ENCODE data around the gene THAP4. TPM values are rescaled to one million over a fixed set of nuclear protein-coding genes. Genes with fewer than 3 reads are reported as not detected.

THAP4 gene
- total RNA-seq, 3 donors from 2014 or later, result 58.6 to 61.8 (median 59.0) TPM

- Mint-ChIP-seq H3K4me3 (peak overlapping the region; percentile 94), H3K4me1 (ENCODE audit: low read depth) (peaks cover 52% of the 10 kb centered on the region), H3K9me3 (no peaks in the 10 kb centered on the region), H3K36me3 (ENCODE audit: insufficient read depth) (peaks cover 18% of the 10 kb centered on the region), H3K27me3 (ENCODE audit: low read depth) (no peaks in the 10 kb centered on the region)
- ATAC-seq (peak; percentile 47), DNase-seq (peak; percentile 35)
These were observed 1.1 kb upstream of the THAP4 start for GRCh38 chr2:241637795-241638660.

GRCh38 chr2:241636182-241637017, 558 bp downstream of the THAP4 start:
- peak; percentile 28 to 39 for ATAC-seq
- Mint-ChIP-seq H3K9me3 (no peaks in the 10 kb centered on the region), H3K27me3 (ENCODE audit: low read depth) (no peaks in the 10 kb centered on the region), H3K36me3 (ENCODE audit: insufficient read depth) (peaks cover 24% of the 10 kb centered on the region), H3K4me3 (peak overlapping the region; percentile 84), H3K4me1 (ENCODE audit: low read depth) (peaks cover 44% of the 10 kb centered on the region)
- no peak for DNase-seq

GRCh38 chr2:241635756-241636155, 1.2 kb downstream of the THAP4 start:
- no peak for ATAC-seq
- no peaks in the 10 kb centered on the region for H3K27me3 Mint-ChIP-seq (ENCODE audit: low read depth)
- peaks cover 21% of the 10 kb centered on the region for H3K36me3 Mint-ChIP-seq (ENCODE audit: insufficient read depth)
- no peak for DNase-seq
- H3K4me1 Mint-ChIP-seq (ENCODE audit: low read depth), result peaks cover 39% of the 10 kb centered on the region
- no peaks in the 10 kb centered on the region for H3K9me3 Mint-ChIP-seq
- H3K4me3 Mint-ChIP-seq, result peak overlapping the region; percentile 84

GRCh38 chr2:241633561-241633960, 3.4 kb downstream of the THAP4 start:
- ATAC-seq (no peak), DNase-seq (no peak)
- H3K27me3 Mint-ChIP-seq (ENCODE audit: low read depth), result no peaks in the 10 kb centered on the region
- H3K9me3 Mint-ChIP-seq, result no peaks in the 10 kb centered on the region
- H3K4me1 Mint-ChIP-seq (ENCODE audit: low read depth), result peaks cover 25% of the 10 kb centered on the region
- H3K36me3 Mint-ChIP-seq (ENCODE audit: insufficient read depth), result peaks cover 13% of the 10 kb centered on the region
- no peak overlapping the region for H3K4me3 Mint-ChIP-seq

GRCh38 chr2:241632478-241633325, 4.3 kb downstream of the THAP4 start:
- no peak for ATAC-seq
- H3K4me1 Mint-ChIP-seq (ENCODE audit: low read depth), result peaks cover 23% of the 10 kb centered on the region

GRCh38 chr2:241629762-241630435, 7.1 kb downstream of the THAP4 start:
- H3K4me1 Mint-ChIP-seq (ENCODE audit: low read depth), result peaks cover 16% of the 10 kb centered on the region
- no peaks in the 10 kb centered on the region for H3K9me3 Mint-ChIP-seq
- ATAC-seq, result no peak
- H3K4me3 Mint-ChIP-seq, result no peak overlapping the region
- H3K27me3 Mint-ChIP-seq (ENCODE audit: low read depth), result no peaks in the 10 kb centered on the region
- no peak for DNase-seq
- peaks cover 22% of the 10 kb centered on the region for H3K36me3 Mint-ChIP-seq (ENCODE audit: insufficient read depth)

More at GRCh38 chr2:241632478-241633325, 4.3 kb downstream of the THAP4 start:
- H3K36me3 Mint-ChIP-seq (ENCODE audit: insufficient read depth), result peaks cover 21% of the 10 kb centered on the region
- no peak overlapping the region for H3K4me3 Mint-ChIP-seq
- H3K9me3 Mint-ChIP-seq, result no peaks in the 10 kb centered on the region
- H3K27me3 Mint-ChIP-seq (ENCODE audit: low read depth), result no peaks in the 10 kb centered on the region
- no peak for DNase-seq

GRCh38 chr2:241627675-241628074, 9.3 kb downstream of the THAP4 start:
- DNase-seq, result no peak
- no peaks in the 10 kb centered on the region for H3K9me3 Mint-ChIP-seq
- no peak overlapping the region for H3K4me3 Mint-ChIP-seq
- ATAC-seq, result no peak
- peaks cover 16% of the 10 kb centered on the region for H3K36me3 Mint-ChIP-seq (ENCODE audit: insufficient read depth)
- H3K4me1 Mint-ChIP-seq (ENCODE audit: low read depth), result peaks cover 13% of the 10 kb centered on the region
- no peaks in the 10 kb centered on the region for H3K27me3 Mint-ChIP-seq (ENCODE audit: low read depth)

- H3K27me3 Mint-ChIP-seq (ENCODE audit: low read depth), result no peaks in the 10 kb centered on the region
- peaks cover 3% of the 10 kb centered on the region for H3K9me3 Mint-ChIP-seq
- H3K4me1 Mint-ChIP-seq (ENCODE audit: low read depth), result peaks cover 41% of the 10 kb centered on the region
- DNase-seq (no peak), ATAC-seq (peak; percentile 86 to 89)
- peaks cover 18% of the 10 kb centered on the region for H3K36me3 Mint-ChIP-seq (ENCODE audit: insufficient read depth)
- H3K4me3 Mint-ChIP-seq, result no peak overlapping the region
These were observed 16.6 kb downstream of the THAP4 start for GRCh38 chr2:241620419-241620769.

- H3K4me1 Mint-ChIP-seq (ENCODE audit: low read depth), result peaks cover 45% of the 10 kb centered on the region
These were observed 17.1 kb downstream of the THAP4 start for GRCh38 chr2:241619597-241620418.

GRCh38 chr2:241618829-241619228, 18.1 kb downstream of the THAP4 start:
- Mint-ChIP-seq H3K27me3 (ENCODE audit: low read depth) (no peaks in the 10 kb centered on the region), H3K36me3 (ENCODE audit: insufficient read depth) (peaks cover 18% of the 10 kb centered on the region), H3K4me1 (ENCODE audit: low read depth) (peaks cover 46% of the 10 kb centered on the region), H3K9me3 (peaks cover 3% of the 10 kb centered on the region), H3K4me3 (peak overlapping the region; percentile 25)
- ATAC-seq (no peak), DNase-seq (no peak)

More at GRCh38 chr2:241619597-241620418, 17.1 kb downstream of the THAP4 start:
- H3K27me3 Mint-ChIP-seq (ENCODE audit: low read depth), result no peaks in the 10 kb centered on the region
- H3K36me3 Mint-ChIP-seq (ENCODE audit: insufficient read depth), result peaks cover 18% of the 10 kb centered on the region
- peaks cover 3% of the 10 kb centered on the region for H3K9me3 Mint-ChIP-seq
- ATAC-seq, result peak; percentile 44 to 46
- DNase-seq, result no peak
- H3K4me3 Mint-ChIP-seq, result no peak overlapping the region

- DNase-seq (no peak), ATAC-seq (no peak)
- peaks cover 18% of the 10 kb centered on the region for H3K36me3 Mint-ChIP-seq (ENCODE audit: insufficient read depth)
- H3K4me1 Mint-ChIP-seq (ENCODE audit: low read depth), result peaks cover 46% of the 10 kb centered on the region
- peak overlapping the region; percentile 25 for H3K4me3 Mint-ChIP-seq
- peaks cover 3% of the 10 kb centered on the region for H3K9me3 Mint-ChIP-seq
- no peaks in the 10 kb centered on the region for H3K27me3 Mint-ChIP-seq (ENCODE audit: low read depth)
These were observed 18.6 kb downstream of the THAP4 start for GRCh38 chr2:241618296-241618805.

- peaks cover 46% of the 10 kb centered on the region for H3K4me1 Mint-ChIP-seq (ENCODE audit: low read depth)
- no peaks in the 10 kb centered on the region for H3K27me3 Mint-ChIP-seq (ENCODE audit: low read depth)
- DNase-seq, result no peak
- peaks cover 3% of the 10 kb centered on the region for H3K9me3 Mint-ChIP-seq
- H3K36me3 Mint-ChIP-seq (ENCODE audit: insufficient read depth), result peaks cover 18% of the 10 kb centered on the region
- peak overlapping the region; percentile 78 for H3K4me3 Mint-ChIP-seq
- ATAC-seq, result no peak
These were observed 19.4 kb downstream of the THAP4 start for GRCh38 chr2:241617431-241618154.
